HEK293 (cell line): Measurements from ENCODE around the gene BABAM1.
A peak's percentile ranks its signal among the peaks of the same experiment; 100 is the strongest.

Experiments used
- CTCF ChIA-PET: fragments of 350-600 bp; formaldehyde crosslinking; extraction: SDS; loops from one replicate; lab custom pipeline; 2021; ENCODE audit warnings: antibody characterized with exemption; lab: Yijun Ruan, JAX
- POLR2A ChIA-PET: fragments of 300-600 bp; formaldehyde crosslinking; extraction: SDS; loops from one replicate; lab custom pipeline; 2020; ENCODE audit warnings: antibody characterized with exemption, inconsistent platforms; lab: Yijun Ruan, JAX
- H3K27ac ChIP-seq: fragments of 200-500 bp; sonication (Bioruptor generic); 2 replicates; pipeline ENCODE4 v1.5.1; 2014; ENCODE audit warnings: low read depth, low read length, control low read depth, inconsistent platforms; ENCODE audit errors: extremely low read depth
- H3K36me3 ChIP-seq, 2 experiments: fragments of 200-500 bp in 1 of 2; sonication (Bioruptor generic) in 1 of 2; 1 replicate in 1 of 2; 2 replicates in 1 of 2; pipeline ENCODE4 v1.5.1; 2014 to 2017; ENCODE audit warnings: inconsistent platforms in 2 of 2, low read length in 2 of 2; ENCODE audit not compliant: control insufficient read depth in 2 of 2, insufficient read depth in 1 of 2
- H3K4me1 ChIP-seq: fragments of 200-500 bp; sonication (Bioruptor generic); 2 replicates; pipeline ENCODE4 v1.5.1; 2014; ENCODE audit warnings: mild to moderate bottlenecking, low read length, inconsistent platforms; ENCODE audit not compliant: control insufficient read depth, insufficient read depth
- H3K4me3 ChIP-seq: 2 replicates; pipeline ENCODE4 v1.5.1; 2011; ENCODE audit warnings: low read depth, mild to moderate bottlenecking, control low read depth, low read length, moderate library complexity
- H3K9me3 ChIP-seq: fragments of 200-500 bp; sonication (Bioruptor generic); 2 replicates; pipeline ENCODE4 v1.5.1; 2014; ENCODE audit warnings: low read depth, low read length, inconsistent platforms; ENCODE audit not compliant: control insufficient read depth, insufficient read depth
- PRDM1 ChIP-seq: fragments of 450-650 bp; formaldehyde crosslinking; IDR thresholded peaks from 2 replicates; pipeline ENCODE4; 2016; ENCODE audit warnings: missing biosample characterization, missing genetic modification characterization
- RBAK ChIP-seq: fragments of 450-650 bp; formaldehyde crosslinking; IDR thresholded peaks from 2 replicates; pipeline ENCODE4 v1.5.1; 2016; ENCODE audit warnings: missing biosample characterization, missing genetic modification characterization
- SP2 ChIP-seq: fragments of 450-650 bp; formaldehyde crosslinking; IDR thresholded peaks from 2 replicates; pipeline ENCODE4 v1.5.1; 2016; ENCODE audit warnings: missing biosample characterization, missing genetic modification characterization
- YY1 ChIP-seq: fragments of 450-650 bp; formaldehyde crosslinking; IDR thresholded peaks from 2 replicates; pipeline ENCODE4 v1.5.1; 2018; ENCODE audit warnings: missing biosample characterization, missing genetic modification characterization
- YY2 ChIP-seq: fragments of 450-650 bp; formaldehyde crosslinking; IDR thresholded peaks from 2 replicates; pipeline ENCODE4 v1.5.1; 2016; ENCODE audit warnings: missing biosample characterization, missing genetic modification characterization
- ZFHX2 ChIP-seq: fragments of 450-650 bp; formaldehyde crosslinking; conservative IDR thresholded peaks from 2 replicates; pipeline ENCODE4 v1.5.1; 2016; ENCODE audit warnings: missing biosample characterization, missing genetic modification characterization
- ZFP41 ChIP-seq: fragments of 450-650 bp; formaldehyde crosslinking; IDR thresholded peaks from 2 replicates; pipeline ENCODE4 v1.5.1; 2016; ENCODE audit warnings: missing biosample characterization, missing genetic modification characterization, borderline replicate concordance
- ZNF138 ChIP-seq: fragments of 450-650 bp; formaldehyde crosslinking; IDR thresholded peaks from 2 replicates; pipeline ENCODE4 v1.5.1; 2016; ENCODE audit warnings: missing biosample characterization, missing genetic modification characterization, borderline replicate concordance
- ZNF140 ChIP-seq: fragments of 450-650 bp; formaldehyde crosslinking; IDR thresholded peaks from 2 replicates; pipeline ENCODE4 v1.5.1; 2016; ENCODE audit warnings: missing biosample characterization, missing genetic modification characterization
- ZNF23 ChIP-seq: fragments of 450-650 bp; formaldehyde crosslinking; IDR thresholded peaks from 2 replicates; pipeline ENCODE4 v1.5.1; 2016; ENCODE audit warnings: missing biosample characterization, missing genetic modification characterization, borderline replicate concordance
- ZNF341 ChIP-seq: fragments of 450-650 bp; formaldehyde crosslinking; IDR thresholded peaks from 2 replicates; pipeline ENCODE4; 2016; ENCODE audit warnings: low read depth, missing biosample characterization, missing genetic modification characterization
- ZNF426 ChIP-seq: fragments of 450-650 bp; formaldehyde crosslinking; IDR thresholded peaks from 2 replicates; pipeline ENCODE4 v1.5.1; 2017; ENCODE audit warnings: missing biosample characterization, missing genetic modification characterization, mild to moderate bottlenecking, inconsistent platforms, moderate library complexity
- ZNF664 ChIP-seq: fragments of 450-650 bp; formaldehyde crosslinking; IDR thresholded peaks from 2 replicates; pipeline ENCODE4 v1.5.1; 2016; ENCODE audit warnings: missing biosample characterization, missing genetic modification characterization
- ZNF777 ChIP-seq: fragments of 450-650 bp; formaldehyde crosslinking; IDR thresholded peaks from 2 replicates; pipeline ENCODE4 v1.5.1; 2017; ENCODE audit warnings: missing biosample characterization, missing genetic modification characterization, borderline replicate concordance
- ZNF837 ChIP-seq: fragments of 450-650 bp; formaldehyde crosslinking; IDR thresholded peaks from 2 replicates; pipeline ENCODE4 v1.5.1; 2016; ENCODE audit warnings: missing biosample characterization, missing genetic modification characterization
- ZXDB ChIP-seq: fragments of 450-650 bp; formaldehyde crosslinking; IDR thresholded peaks from 2 replicates; pipeline ENCODE4 v1.5.1; 2016; ENCODE audit warnings: missing biosample characterization, missing genetic modification characterization
- TF ChIP-seq, protein P1 (sequence below): fragments of 450-650 bp; formaldehyde crosslinking; IDR thresholded peaks from 2 replicates; pipeline ENCODE4 v1.5.1; 2016; ENCODE audit warnings: missing biosample characterization, missing genetic modification characterization
- TF ChIP-seq, protein P2 (sequence below): fragments of 450-650 bp; formaldehyde crosslinking; IDR thresholded peaks from 2 replicates; pipeline ENCODE4 v1.5.1; 2016; ENCODE audit warnings: missing biosample characterization, missing genetic modification characterization
- TF ChIP-seq, protein P3 (sequence below): fragments of 450-650 bp; formaldehyde crosslinking; IDR thresholded peaks from 2 replicates; pipeline ENCODE4 v1.5.1; 2016; ENCODE audit warnings: missing biosample characterization, missing genetic modification characterization
- TF ChIP-seq, protein P4 (sequence below): fragments of 450-650 bp; formaldehyde crosslinking; IDR thresholded peaks from 2 replicates; pipeline ENCODE4 v1.5.1; 2016; ENCODE audit warnings: missing biosample characterization, missing genetic modification characterization
- TF ChIP-seq, protein P5 (sequence below): fragments of 450-650 bp; formaldehyde crosslinking; IDR thresholded peaks from 2 replicates; pipeline ENCODE4 v1.5.1; 2016; ENCODE audit warnings: missing biosample characterization, missing genetic modification characterization
- TF ChIP-seq, protein P6 (sequence below): fragments of 450-650 bp; formaldehyde crosslinking; IDR thresholded peaks from 2 replicates; pipeline ENCODE4 v1.5.1; 2017; ENCODE audit warnings: missing biosample characterization, missing genetic modification characterization
- TF ChIP-seq, protein P7 (sequence below): fragments of 450-650 bp; formaldehyde crosslinking; IDR thresholded peaks from 2 replicates; pipeline ENCODE4 v1.5.1; 2016; ENCODE audit warnings: missing biosample characterization, missing genetic modification characterization

The BABAM1 gene

DNA sequence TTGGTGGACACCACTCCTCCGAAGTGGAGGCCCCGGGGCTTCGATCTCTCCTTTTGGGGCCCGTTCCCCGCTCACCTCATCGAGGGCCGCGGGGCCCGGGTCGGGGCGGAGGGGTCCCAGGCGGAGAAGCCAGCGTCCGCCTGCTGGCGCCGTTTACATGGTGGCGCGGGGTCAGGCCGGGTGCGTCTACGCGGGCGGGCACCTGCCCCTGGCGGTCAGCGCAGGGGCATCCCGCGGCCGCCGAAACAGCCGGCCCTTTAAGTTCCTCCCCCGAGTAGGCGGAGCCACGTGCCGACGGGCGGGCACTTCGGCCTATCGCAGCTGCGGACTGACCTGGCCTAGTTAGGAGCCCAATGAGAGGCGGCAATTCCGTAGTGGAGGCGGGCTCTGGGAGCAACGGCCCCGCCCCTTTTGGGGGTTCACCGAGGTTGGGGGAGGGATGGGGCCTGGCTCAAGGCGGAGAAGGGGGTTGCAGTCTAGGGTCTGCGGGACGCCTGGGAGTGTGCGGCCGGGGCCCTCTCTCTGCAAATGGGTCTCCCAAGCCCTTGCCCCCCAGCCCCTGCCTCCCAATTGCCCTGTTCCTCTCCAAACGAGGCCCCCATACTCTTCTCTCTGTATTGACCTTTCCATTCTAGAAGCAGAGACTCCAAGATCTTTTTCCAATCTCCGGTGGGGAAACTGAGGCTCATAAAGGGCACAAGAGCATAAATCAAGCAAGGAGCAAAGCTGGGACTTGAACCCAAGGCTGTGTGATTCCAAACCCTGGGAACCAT, 36.1 kb downstream of the BABAM1 start, which contains the start of gene ABHD8 (continued):
- TF ChIP-seq, protein P1, sequence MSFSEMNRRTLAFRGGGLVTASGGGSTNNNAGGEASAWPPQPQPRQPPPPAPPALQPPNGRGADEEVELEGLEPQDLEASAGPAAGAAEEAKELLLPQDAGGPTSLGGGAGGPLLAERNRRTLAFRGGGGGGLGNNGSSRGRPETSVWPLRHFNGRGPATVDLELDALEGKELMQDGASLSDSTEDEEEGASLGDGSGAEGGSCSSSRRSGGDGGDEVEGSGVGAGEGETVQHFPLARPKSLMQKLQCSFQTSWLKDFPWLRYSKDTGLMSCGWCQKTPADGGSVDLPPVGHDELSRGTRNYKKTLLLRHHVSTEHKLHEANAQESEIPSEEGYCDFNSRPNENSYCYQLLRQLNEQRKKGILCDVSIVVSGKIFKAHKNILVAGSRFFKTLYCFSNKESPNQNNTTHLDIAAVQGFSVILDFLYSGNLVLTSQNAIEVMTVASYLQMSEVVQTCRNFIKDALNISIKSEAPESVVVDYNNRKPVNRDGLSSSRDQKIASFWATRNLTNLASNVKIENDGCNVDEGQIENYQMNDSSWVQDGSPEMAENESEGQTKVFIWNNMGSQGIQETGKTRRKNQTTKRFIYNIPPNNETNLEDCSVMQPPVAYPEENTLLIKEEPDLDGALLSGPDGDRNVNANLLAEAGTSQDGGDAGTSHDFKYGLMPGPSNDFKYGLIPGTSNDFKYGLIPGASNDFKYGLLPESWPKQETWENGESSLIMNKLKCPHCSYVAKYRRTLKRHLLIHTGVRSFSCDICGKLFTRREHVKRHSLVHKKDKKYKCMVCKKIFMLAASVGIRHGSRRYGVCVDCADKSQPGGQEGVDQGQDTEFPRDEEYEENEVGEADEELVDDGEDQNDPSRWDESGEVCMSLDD = peak; percentile 81
- TF ChIP-seq, protein P2, sequence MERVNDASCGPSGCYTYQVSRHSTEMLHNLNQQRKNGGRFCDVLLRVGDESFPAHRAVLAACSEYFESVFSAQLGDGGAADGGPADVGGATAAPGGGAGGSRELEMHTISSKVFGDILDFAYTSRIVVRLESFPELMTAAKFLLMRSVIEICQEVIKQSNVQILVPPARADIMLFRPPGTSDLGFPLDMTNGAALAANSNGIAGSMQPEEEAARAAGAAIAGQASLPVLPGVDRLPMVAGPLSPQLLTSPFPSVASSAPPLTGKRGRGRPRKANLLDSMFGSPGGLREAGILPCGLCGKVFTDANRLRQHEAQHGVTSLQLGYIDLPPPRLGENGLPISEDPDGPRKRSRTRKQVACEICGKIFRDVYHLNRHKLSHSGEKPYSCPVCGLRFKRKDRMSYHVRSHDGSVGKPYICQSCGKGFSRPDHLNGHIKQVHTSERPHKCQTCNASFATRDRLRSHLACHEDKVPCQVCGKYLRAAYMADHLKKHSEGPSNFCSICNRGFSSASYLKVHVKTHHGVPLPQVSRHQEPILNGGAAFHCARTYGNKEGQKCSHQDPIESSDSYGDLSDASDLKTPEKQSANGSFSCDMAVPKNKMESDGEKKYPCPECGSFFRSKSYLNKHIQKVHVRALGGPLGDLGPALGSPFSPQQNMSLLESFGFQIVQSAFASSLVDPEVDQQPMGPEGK (tag by site-specific recombination) = peak; percentile 96
- peak; percentile 18; the same call in 1 of the 2 replicates for TF ChIP-seq ZFHX2 (tag by site-specific recombination)
- peak; percentile 86 for TF ChIP-seq ZNF341 (tag by site-specific recombination)
- TF ChIP-seq, protein P3, sequence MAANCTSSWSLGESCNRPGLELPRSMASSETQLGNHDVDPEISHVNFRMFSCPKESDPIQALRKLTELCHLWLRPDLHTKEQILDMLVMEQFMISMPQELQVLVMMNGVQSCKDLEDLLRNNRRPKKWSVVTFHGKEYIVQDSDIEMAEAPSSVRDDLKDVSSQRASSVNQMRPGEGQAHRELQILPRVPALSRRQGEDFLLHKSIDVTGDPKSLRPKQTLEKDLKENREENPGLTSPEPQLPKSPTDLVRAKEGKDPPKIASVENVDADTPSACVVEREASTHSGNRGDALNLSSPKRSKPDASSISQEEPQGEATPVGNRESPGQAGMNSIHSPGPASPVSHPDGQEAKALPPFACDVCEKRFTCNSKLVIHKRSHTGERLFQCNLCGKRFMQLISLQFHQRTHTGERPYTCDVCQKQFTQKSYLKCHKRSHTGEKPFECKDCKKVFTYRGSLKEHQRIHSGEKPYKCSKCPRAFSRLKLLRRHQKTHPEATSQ (tag by site-specific recombination) = no peak
- no peak for TF ChIP-seq ZNF23
- peak; percentile 100 for TF ChIP-seq ZXDB (tag by site-specific recombination)
- no peak for TF ChIP-seq ZNF138 (tag by site-specific recombination)

DNA sequence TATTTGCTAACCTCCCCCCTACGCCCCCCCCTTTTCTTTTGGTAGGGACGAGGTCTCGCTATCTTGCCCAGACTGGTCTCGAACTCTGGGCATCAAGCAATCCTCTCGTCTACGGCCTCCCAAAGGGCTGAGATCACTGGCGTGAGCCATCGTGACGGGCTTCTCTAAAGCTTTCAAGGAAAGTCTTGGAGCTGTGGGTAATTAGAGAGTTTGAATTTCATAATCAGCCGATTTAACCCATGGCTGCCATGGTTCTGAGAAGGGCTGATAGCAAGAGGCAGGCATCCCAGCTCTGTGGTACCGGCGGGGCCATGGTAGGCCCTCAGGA, 36.7 kb downstream of the BABAM1 start:
- H3K4me3 ChIP-seq = no peak overlapping the region
- peaks cover 3% of the 10 kb centered on the region for H3K4me1 ChIP-seq
- no peaks in the 10 kb centered on the region for H3K9me3 ChIP-seq
- H3K27ac ChIP-seq = peak overlapping the region; percentile 21; the same call in 1 of the 2 replicates
- ChIA-PET CTCF (interaction anchor here (0.7 to 1.6 kb wide), 5 partner anchors 11 to 44 kb away, joined by 3 to 8 read pairs (median 5); no protein-coding TSS in a partner anchor), POLR2A (interaction anchor here (0.9 to 1.5 kb wide), 3 partner anchors 9 to 88 kb away, joined by 3 read pairs; partner anchors contain the start of gene USE1)
- H3K36me3 ChIP-seq = peaks cover 0 to 18% of the 10 kb centered on the region in 2 experiments; a peak in 2 of 3 replicates
- TF ChIP-seq ZNF140 (tag by site-specific recombination) (no peak), PRDM1 (tag by site-specific recombination) (no peak), ZFP41 (tag by site-specific recombination) (no peak), ZNF837 (tag by site-specific recombination) (no peak), YY2 (tag by site-specific recombination) (no peak), ZNF426 (tag by site-specific recombination) (no peak), ZNF664 (tag by site-specific recombination) (no peak), RBAK (tag by site-specific recombination) (no peak), YY1 (tag by site-specific recombination) (no peak), ZNF777 (tag by site-specific recombination) (no peak), SP2 (no peak)
- TF ChIP-seq, protein P4, sequence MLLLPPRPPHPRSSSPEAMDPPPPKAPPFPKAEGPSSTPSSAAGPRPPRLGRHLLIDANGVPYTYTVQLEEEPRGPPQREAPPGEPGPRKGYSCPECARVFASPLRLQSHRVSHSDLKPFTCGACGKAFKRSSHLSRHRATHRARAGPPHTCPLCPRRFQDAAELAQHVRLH (tag by site-specific recombination) = no peak
- TF ChIP-seq, protein P5, sequence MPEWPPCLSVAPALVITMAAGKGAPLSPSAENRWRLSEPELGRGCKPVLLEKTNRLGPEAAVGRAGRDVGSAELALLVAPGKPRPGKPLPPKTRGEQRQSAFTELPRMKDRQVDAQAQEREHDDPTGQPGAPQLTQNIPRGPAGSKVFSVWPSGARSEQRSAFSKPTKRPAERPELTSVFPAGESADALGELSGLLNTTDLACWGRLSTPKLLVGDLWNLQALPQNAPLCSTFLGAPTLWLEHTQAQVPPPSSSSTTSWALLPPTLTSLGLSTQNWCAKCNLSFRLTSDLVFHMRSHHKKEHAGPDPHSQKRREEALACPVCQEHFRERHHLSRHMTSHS (tag by site-specific recombination) = no peak
- TF ChIP-seq, protein P6, sequence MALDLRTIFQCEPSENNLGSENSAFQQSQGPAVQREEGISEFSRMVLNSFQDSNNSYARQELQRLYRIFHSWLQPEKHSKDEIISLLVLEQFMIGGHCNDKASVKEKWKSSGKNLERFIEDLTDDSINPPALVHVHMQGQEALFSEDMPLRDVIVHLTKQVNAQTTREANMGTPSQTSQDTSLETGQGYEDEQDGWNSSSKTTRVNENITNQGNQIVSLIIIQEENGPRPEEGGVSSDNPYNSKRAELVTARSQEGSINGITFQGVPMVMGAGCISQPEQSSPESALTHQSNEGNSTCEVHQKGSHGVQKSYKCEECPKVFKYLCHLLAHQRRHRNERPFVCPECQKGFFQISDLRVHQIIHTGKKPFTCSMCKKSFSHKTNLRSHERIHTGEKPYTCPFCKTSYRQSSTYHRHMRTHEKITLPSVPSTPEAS (tag by site-specific recombination) = no peak
- TF ChIP-seq, protein P7, sequence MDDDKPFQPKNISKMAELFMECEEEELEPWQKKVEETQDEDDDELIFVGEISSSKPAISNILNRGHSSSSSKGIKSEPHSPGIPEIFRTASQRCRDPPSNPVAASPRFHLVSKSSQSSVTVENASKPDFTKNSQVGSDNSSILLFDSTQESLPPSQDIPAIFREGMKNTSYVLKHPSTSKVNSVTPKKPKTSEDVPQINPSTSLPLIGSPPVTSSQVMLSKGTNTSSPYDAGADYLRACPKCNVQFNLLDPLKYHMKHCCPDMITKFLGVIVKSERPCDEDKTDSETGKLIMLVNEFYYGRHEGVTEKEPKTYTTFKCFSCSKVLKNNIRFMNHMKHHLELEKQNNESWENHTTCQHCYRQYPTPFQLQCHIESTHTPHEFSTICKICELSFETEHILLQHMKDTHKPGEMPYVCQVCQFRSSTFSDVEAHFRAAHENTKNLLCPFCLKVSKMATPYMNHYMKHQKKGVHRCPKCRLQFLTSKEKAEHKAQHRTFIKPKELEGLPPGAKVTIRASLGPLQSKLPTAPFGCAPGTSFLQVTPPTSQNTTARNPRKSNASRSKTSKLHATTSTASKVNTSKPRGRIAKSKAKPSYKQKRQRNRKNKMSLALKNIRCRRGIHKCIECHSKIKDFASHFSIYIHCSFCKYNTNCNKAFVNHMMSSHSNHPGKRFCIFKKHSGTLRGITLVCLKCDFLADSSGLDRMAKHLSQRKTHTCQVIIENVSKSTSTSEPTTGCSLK (tag by site-specific recombination) = no peak
